Prostate gland (tissue), 2 donors: ENCODE data around the gene PFAS. TPM values are rescaled to one million over a fixed set of nuclear protein-coding genes. Genes with fewer than 3 reads are reported as not detected.
A peak's percentile ranks its signal among the peaks of the same experiment; 100 is the strongest.

ENCODE experiments used
- DNase-seq: peaks from one replicate; pipeline ENCODE4 v3.0.0-alpha.2; 2019; ENCODE audit warnings: low spot score
- H3K27ac ChIP-seq, 2 donors: fragments of 200-600 bp; sonication (generic); 2 replicates each; pipeline ENCODE4 v1.5.1; 2017 to 2019
- H3K27me3 ChIP-seq: fragments of 200-600 bp; sonication (generic); replicated peaks from 2 replicates; pipeline ENCODE4 v1.5.1; 2019; ENCODE audit not compliant: insufficient read depth
- H3K36me3 ChIP-seq, 2 donors: fragments of 200-600 bp; sonication (generic); 1 replicate in 1 of 2; 2 replicates in 1 of 2; pipeline versions ENCODE4 v1.5.1 to v1.8.1; 2017 to 2019
- H3K4me1 ChIP-seq: fragments of 200-600 bp; sonication (generic); replicated peaks from 2 replicates; pipeline ENCODE4 v1.5.1; 2019
- H3K4me3 ChIP-seq, 2 donors: fragments of 200-600 bp; sonication (generic); 2 replicates each; pipeline ENCODE4 v1.5.1; 2017 to 2019
- H3K9me3 ChIP-seq: fragments of 200-600 bp; sonication (generic); 2 replicates; pipeline ENCODE4 v1.5.1; 2017
- CTCF ChIP-seq, 4 experiments: fragments of 200-600 bp in 2 of 4; fragments of 450-650 bp in 2 of 4; sonication (generic) in 2 of 4; IDR thresholded peaks; 1 replicate in 3 of 4; 2 replicates in 1 of 4; pipeline ENCODE4 v1.5.1; 2016 to 2019; ENCODE audit warnings: antibody characterized with exemption in 4 of 4, mild to moderate bottlenecking in 2 of 4, moderate library complexity in 2 of 4
- POLR2A ChIP-seq: fragments of 450-650 bp; IDR thresholded peaks from one replicate; pipeline ENCODE4 v1.6.1; 2016; ENCODE audit warnings: antibody characterized with exemption, mild to moderate bottlenecking
- POLR2AphosphoS5 ChIP-seq: sonication (generic); formaldehyde crosslinking; IDR thresholded peaks from one replicate; pipeline ENCODE4 v1.6.1; 2017; ENCODE audit warnings: antibody characterized with exemption
- WGBS: methylation state at CpG from one replicate; pipeline ENCODE4 v1.1.5; 2018; 5-methylcytosine and 5-hydroxymethylcytosine counted together
- intact Hi-C: fragments of 100-400 bp; cut with DNase I; formaldehyde crosslinking; loops from one replicate; pipeline ENCODE4 v1.14.2; 2022
- total RNA-seq, 2 donors: library from RNA; depleted of rRNA; stranded (reverse); fragments of >200 nt; gene quantifications; one replicate each; pipeline ENCODE4 v1.1.0, GENCODE V29; 2016

The PFAS gene
- total RNA-seq, 2 donors from 2014 or later = 17.0 to 29.0 TPM

- no peak overlapping the region for H3K27ac ChIP-seq
Measured at GRCh38 chr17:8224891-8225812, 23.9 kb upstream of the PFAS start.

GRCh38 chr17:8225813-8226535 lies 23.1 kb upstream of the PFAS start:
- Histone ChIP-seq H3K9me3 (no peaks in the 10 kb centered on the region), H3K4me3 (no peak overlapping the region), H3K27me3 (no peaks in the 10 kb centered on the region), H3K36me3 (peaks cover 9 to 22% of the 10 kb centered on the region in 2 donors), H3K27ac (peak overlapping the region; percentile 55 to 65), H3K4me1 (peaks cover 9% of the 10 kb centered on the region)
- peak in 1 of 4 experiments; percentile 3 for TF ChIP-seq CTCF (IDR thresholded peaks at IDR 0.05)
- no peak for TF ChIP-seq POLR2A
- no peak for TF ChIP-seq POLR2AphosphoS5
- intact Hi-C loops = loop anchor here (2.0 to 5.0 kb wide), 2 partner anchors 23 to 71 kb away; partner anchors contain the start of genes CTC1, PFAS and SLC25A35
- 56% methylated on average over 20 of the region's 20 CpGs for WGBS
- DNase-seq = no peak

More at GRCh38 chr17:8224891-8225812, 23.9 kb upstream of the PFAS start:
- no peak for TF ChIP-seq POLR2A
- TF ChIP-seq POLR2AphosphoS5 = no peak
- TF ChIP-seq CTCF (IDR thresholded peaks at IDR 0.05) = no peak
- DNase-seq = no peak
- peaks cover 9% of the 10 kb centered on the region for H3K4me1 ChIP-seq
- intact Hi-C loops = loop anchor here (5.0 kb wide), 1 partner anchor 72 kb away; the partner anchor contains the start of gene SLC25A35
- H3K9me3 ChIP-seq = no peaks in the 10 kb centered on the region
- no peaks in the 10 kb centered on the region for H3K27me3 ChIP-seq
- 91% methylated on average over 26 of the region's 26 CpGs for WGBS
- peaks cover 9 to 15% of the 10 kb centered on the region in 2 donors for H3K36me3 ChIP-seq
- H3K4me3 ChIP-seq = no peak overlapping the region

GRCh38 chr17:8226536-8227237 lies 22.4 kb upstream of the PFAS start:
- intact Hi-C loops = loop anchor here (2.0 to 5.0 kb wide), 2 partner anchors 22 to 71 kb away; partner anchors contain the start of genes CTC1, PFAS and SLC25A35
- 13% methylated on average over 32 of the region's 32 CpGs for WGBS
- H3K4me3 ChIP-seq = peak overlapping the region; percentile 5 to 13

More at GRCh38 chr17:8226536-8227237, 22.4 kb upstream of the PFAS start:
- peak; percentile 36 for DNase-seq
- no peak for TF ChIP-seq CTCF (IDR thresholded peaks at IDR 0.05)
- peak; percentile 57 for TF ChIP-seq POLR2AphosphoS5
- TF ChIP-seq POLR2A = peak; percentile 13
- peaks cover 12 to 27% of the 10 kb centered on the region in 2 donors for H3K36me3 ChIP-seq
- no peaks in the 10 kb centered on the region for H3K9me3 ChIP-seq
- H3K4me1 ChIP-seq = peaks cover 9% of the 10 kb centered on the region
- H3K27me3 ChIP-seq = no peaks in the 10 kb centered on the region
- H3K27ac ChIP-seq = peak overlapping the region; percentile 55 to 65
